ENCODE measurements around the gene ATP8A2. TPM values are rescaled to one million over a fixed set of nuclear protein-coding genes. Genes with fewer than 3 reads are reported as not detected.

The ATP8A2 gene
- total and polyA plus RNA-seq, 4 donors, result 0.01 to 0.08 (median 0.05) TPM; not detected in 1

DNA sequence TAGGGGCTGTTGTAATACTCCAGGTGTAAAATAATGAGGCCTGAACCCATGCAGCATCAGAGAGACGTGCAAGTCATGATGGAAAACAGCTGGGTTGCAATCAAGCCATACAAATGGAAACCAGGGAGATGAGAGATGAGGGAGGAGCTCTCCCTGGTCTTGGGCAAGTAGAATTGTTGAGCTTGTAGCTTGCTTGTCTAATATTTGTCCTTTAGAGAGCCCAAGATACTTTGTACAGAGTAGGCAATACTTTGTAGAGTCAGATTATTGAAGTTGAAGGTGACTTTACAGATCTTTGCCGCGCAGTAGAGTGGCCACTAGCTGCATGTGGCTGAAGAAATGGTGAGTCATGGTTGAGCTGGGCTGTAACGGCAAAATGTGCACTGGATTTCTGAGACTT, 8.3 kb downstream of the ATP8A2 start:
- Histone ChIP-seq H3K27ac (ENCODE audit: low read depth in 1 of 2, low read length in 2 of 2) (no peak overlapping the region), H3K36me3 (ENCODE audit: control insufficient read depth in 4 of 4, insufficient read depth in 3 of 4, low read depth in 1 of 4, low read length in 3 of 4) (no peaks in the 10 kb centered on the region), H3K27me3 (ENCODE audit: control insufficient read depth in 4 of 4, insufficient read depth in 4 of 4, low read length in 3 of 4) (peaks cover 0 to 12% (median 1%) of the 10 kb centered on the region in 4 donors), H3K9ac (ENCODE audit: low read depth in 1 of 2, low read length in 2 of 2) (no peak overlapping the region), H3K9me3 (ENCODE audit: control insufficient read depth in 4 of 4, low read length in 3 of 4) (peaks cover 0 to 3% (median 0%) of the 10 kb centered on the region in 4 donors), H3K4me1 (ENCODE audit: control insufficient read depth in 4 of 4, insufficient read depth in 4 of 4, low read length in 3 of 4) (no peaks in the 10 kb centered on the region), H3K4me3 (ENCODE audit: low read depth in 1 of 3, low read length in 3 of 3) (no peak overlapping the region)
- WGBS, result 80% methylated on average over 4 of the region's 4 CpGs
- TF ChIP-seq EGR1 (IDR thresholded peaks at IDR 0.05; ENCODE audit: low read depth in 2 of 2) (no peak), HNF4G (IDR thresholded peaks at IDR 0.05) (no peak), FOXA2 (IDR thresholded peaks at IDR 0.05) (no peak), SP1 (IDR thresholded peaks at IDR 0.05) (no peak), RXRA (IDR thresholded peaks at IDR 0.05) (no peak), YY1 (IDR thresholded peaks at IDR 0.05) (no peak), HNF4A (conservative IDR thresholded peaks at IDR 0.05) (no peak), JUND (IDR thresholded peaks at IDR 0.05) (no peak), RAD21 (IDR thresholded peaks at IDR 0.05) (no peak), GABPA (IDR thresholded peaks at IDR 0.05 in 1 of 2, conservative IDR thresholded peaks at IDR 0.05 in 1 of 2) (no peak)
- TF ChIP-seq, protein P1, sequence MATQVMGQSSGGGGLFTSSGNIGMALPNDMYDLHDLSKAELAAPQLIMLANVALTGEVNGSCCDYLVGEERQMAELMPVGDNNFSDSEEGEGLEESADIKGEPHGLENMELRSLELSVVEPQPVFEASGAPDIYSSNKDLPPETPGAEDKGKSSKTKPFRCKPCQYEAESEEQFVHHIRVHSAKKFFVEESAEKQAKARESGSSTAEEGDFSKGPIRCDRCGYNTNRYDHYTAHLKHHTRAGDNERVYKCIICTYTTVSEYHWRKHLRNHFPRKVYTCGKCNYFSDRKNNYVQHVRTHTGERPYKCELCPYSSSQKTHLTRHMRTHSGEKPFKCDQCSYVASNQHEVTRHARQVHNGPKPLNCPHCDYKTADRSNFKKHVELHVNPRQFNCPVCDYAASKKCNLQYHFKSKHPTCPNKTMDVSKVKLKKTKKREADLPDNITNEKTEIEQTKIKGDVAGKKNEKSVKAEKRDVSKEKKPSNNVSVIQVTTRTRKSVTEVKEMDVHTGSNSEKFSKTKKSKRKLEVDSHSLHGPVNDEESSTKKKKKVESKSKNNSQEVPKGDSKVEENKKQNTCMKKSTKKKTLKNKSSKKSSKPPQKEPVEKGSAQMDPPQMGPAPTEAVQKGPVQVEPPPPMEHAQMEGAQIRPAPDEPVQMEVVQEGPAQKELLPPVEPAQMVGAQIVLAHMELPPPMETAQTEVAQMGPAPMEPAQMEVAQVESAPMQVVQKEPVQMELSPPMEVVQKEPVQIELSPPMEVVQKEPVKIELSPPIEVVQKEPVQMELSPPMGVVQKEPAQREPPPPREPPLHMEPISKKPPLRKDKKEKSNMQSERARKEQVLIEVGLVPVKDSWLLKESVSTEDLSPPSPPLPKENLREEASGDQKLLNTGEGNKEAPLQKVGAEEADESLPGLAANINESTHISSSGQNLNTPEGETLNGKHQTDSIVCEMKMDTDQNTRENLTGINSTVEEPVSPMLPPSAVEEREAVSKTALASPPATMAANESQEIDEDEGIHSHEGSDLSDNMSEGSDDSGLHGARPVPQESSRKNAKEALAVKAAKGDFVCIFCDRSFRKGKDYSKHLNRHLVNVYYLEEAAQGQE (IDR thresholded peaks at IDR 0.05), result no peak
- TF ChIP-seq, protein P2, sequence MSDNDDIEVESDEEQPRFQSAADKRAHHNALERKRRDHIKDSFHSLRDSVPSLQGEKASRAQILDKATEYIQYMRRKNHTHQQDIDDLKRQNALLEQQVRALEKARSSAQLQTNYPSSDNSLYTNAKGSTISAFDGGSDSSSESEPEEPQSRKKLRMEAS (IDR thresholded peaks at IDR 0.05), result no peak
- TF ChIP-seq, protein P3, sequence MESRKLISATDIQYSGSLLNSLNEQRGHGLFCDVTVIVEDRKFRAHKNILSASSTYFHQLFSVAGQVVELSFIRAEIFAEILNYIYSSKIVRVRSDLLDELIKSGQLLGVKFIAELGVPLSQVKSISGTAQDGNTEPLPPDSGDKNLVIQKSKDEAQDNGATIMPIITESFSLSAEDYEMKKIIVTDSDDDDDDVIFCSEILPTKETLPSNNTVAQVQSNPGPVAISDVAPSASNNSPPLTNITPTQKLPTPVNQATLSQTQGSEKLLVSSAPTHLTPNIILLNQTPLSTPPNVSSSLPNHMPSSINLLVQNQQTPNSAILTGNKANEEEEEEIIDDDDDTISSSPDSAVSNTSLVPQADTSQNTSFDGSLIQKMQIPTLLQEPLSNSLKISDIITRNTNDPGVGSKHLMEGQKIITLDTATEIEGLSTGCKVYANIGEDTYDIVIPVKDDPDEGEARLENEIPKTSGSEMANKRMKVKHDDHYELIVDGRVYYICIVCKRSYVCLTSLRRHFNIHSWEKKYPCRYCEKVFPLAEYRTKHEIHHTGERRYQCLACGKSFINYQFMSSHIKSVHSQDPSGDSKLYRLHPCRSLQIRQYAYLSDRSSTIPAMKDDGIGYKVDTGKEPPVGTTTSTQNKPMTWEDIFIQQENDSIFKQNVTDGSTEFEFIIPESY (IDR thresholded peaks at IDR 0.05), result no peak
- TF ChIP-seq, protein P4, sequence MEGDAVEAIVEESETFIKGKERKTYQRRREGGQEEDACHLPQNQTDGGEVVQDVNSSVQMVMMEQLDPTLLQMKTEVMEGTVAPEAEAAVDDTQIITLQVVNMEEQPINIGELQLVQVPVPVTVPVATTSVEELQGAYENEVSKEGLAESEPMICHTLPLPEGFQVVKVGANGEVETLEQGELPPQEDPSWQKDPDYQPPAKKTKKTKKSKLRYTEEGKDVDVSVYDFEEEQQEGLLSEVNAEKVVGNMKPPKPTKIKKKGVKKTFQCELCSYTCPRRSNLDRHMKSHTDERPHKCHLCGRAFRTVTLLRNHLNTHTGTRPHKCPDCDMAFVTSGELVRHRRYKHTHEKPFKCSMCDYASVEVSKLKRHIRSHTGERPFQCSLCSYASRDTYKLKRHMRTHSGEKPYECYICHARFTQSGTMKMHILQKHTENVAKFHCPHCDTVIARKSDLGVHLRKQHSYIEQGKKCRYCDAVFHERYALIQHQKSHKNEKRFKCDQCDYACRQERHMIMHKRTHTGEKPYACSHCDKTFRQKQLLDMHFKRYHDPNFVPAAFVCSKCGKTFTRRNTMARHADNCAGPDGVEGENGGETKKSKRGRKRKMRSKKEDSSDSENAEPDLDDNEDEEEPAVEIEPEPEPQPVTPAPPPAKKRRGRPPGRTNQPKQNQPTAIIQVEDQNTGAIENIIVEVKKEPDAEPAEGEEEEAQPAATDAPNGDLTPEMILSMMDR (IDR thresholded peaks at IDR 0.05; ENCODE audit: low read depth, low read length, missing input control), result no peak
- TF ChIP-seq, protein P5, sequence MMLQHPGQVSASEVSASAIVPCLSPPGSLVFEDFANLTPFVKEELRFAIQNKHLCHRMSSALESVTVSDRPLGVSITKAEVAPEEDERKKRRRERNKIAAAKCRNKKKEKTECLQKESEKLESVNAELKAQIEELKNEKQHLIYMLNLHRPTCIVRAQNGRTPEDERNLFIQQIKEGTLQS (IDR thresholded peaks at IDR 0.05), result no peak
- DNase-seq (ENCODE audit: low spot score), result no peak

All from liver (tissue), 9 donors.